Central memory CD4-positive, alpha-beta T cell (primary cell): ENCODE measurements around the gene NTM.

Experiments used
- DNase-seq: peaks from one replicate; pipeline ENCODE4 v3.0.0; 2022

NTM gene

GRCh38 chr11:132096132-132096825 lies 725.9 kb downstream of the NTM start:
- no peak for DNase-seq

- DNase-seq, result no peak
These were observed 729.3 kb downstream of the NTM start for GRCh38 chr11:132099692-132100091.

- no peak for DNase-seq
These were observed 730.2 kb downstream of the NTM start for GRCh38 chr11:132100583-132100982.

GRCh38 chr11:132101881-132102280 lies 731.5 kb downstream of the NTM start:
- no peak for DNase-seq

- DNase-seq, result no peak
These were observed 732.6 kb downstream of the NTM start for GRCh38 chr11:132103021-132103420.

GRCh38 chr11:132106096-132106982 lies 735.9 kb downstream of the NTM start:
- DNase-seq, result no peak

- no peak for DNase-seq
These were observed 740.9 kb downstream of the NTM start for GRCh38 chr11:132111316-132111715.

GRCh38 chr11:132111838-132112237 lies 741.4 kb downstream of the NTM start:
- no peak for DNase-seq

- no peak for DNase-seq
These were observed 742.4 kb downstream of the NTM start for GRCh38 chr11:132112846-132113245.

- DNase-seq, result no peak
These were observed 743.8 kb downstream of the NTM start for GRCh38 chr11:132114185-132114584.

GRCh38 chr11:132114743-132115142 lies 744.3 kb downstream of the NTM start:
- no peak for DNase-seq

GRCh38 chr11:132115454-132115853 lies 745.0 kb downstream of the NTM start:
- no peak for DNase-seq

- DNase-seq, result no peak
These were observed 746.1 kb downstream of the NTM start for GRCh38 chr11:132116516-132116915.

- no peak for DNase-seq
These were observed 748.2 kb downstream of the NTM start for GRCh38 chr11:132118661-132119060.

GRCh38 chr11:132119573-132119972 lies 749.2 kb downstream of the NTM start:
- DNase-seq, result no peak

GRCh38 chr11:132122735-132123134 lies 752.3 kb downstream of the NTM start:
- no peak for DNase-seq

- DNase-seq, result no peak
These were observed 753.0 kb downstream of the NTM start for GRCh38 chr11:132123449-132123848.

GRCh38 chr11:132123854-132124835 lies 753.7 kb downstream of the NTM start:
- no peak for DNase-seq

GRCh38 chr11:132125988-132126871 lies 755.8 kb downstream of the NTM start:
- DNase-seq, result no peak

GRCh38 chr11:132126973-132127899 lies 756.8 kb downstream of the NTM start:
- DNase-seq, result no peak

GRCh38 chr11:132127900-132128288 lies 757.5 kb downstream of the NTM start:
- DNase-seq, result no peak
